GM12872 (cell line): ENCODE results near the gene CACNB2.

ENCODE experiments used
- TF ChIP-seq, protein P1 (sequence below): IDR thresholded peaks from 3 replicates; pipeline ENCODE4 v1.5.1; 2011; ENCODE audit warnings: low read depth, mild to moderate bottlenecking, low read length, moderate library complexity; ENCODE audit not compliant: insufficient read depth

The CACNB2 gene

DNA sequence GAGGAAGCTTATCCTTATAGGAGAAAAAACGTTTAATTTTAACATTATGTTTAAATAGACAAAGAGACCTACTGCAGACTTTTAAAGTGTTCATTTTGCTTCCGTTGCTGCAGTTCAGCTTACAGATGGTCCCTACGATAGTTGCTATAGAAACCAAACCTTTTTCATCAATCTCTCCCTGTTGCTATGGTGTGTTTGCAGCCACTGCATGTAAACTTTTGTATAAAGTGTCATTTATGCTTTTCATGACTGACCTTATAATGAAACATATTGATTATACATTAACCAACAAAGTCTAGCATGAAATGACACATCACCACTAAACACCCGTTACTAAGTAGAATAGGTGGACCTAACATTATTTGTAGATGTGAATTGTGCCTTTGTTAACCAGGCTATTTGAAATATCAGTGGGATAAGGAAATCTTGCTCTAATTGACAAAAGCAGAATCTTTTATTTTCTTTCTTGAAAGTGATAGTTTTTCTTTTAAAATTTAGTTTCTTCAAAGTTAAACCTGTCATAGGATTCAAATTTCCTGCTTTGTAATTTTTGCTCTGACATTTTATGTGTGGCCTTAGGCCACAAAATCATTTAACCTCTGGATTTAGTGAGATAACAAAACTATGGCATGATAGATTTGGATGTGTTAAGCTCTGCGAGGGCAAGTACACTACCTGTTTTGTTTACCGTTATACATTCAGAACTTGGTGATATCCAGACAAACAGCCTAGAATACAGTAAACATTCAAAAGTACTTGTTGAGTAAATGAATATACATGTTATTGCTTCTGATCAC is 64.0 kb downstream of the CACNB2 start:
- TF ChIP-seq, protein P1, sequence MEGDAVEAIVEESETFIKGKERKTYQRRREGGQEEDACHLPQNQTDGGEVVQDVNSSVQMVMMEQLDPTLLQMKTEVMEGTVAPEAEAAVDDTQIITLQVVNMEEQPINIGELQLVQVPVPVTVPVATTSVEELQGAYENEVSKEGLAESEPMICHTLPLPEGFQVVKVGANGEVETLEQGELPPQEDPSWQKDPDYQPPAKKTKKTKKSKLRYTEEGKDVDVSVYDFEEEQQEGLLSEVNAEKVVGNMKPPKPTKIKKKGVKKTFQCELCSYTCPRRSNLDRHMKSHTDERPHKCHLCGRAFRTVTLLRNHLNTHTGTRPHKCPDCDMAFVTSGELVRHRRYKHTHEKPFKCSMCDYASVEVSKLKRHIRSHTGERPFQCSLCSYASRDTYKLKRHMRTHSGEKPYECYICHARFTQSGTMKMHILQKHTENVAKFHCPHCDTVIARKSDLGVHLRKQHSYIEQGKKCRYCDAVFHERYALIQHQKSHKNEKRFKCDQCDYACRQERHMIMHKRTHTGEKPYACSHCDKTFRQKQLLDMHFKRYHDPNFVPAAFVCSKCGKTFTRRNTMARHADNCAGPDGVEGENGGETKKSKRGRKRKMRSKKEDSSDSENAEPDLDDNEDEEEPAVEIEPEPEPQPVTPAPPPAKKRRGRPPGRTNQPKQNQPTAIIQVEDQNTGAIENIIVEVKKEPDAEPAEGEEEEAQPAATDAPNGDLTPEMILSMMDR: no peak

DNA sequence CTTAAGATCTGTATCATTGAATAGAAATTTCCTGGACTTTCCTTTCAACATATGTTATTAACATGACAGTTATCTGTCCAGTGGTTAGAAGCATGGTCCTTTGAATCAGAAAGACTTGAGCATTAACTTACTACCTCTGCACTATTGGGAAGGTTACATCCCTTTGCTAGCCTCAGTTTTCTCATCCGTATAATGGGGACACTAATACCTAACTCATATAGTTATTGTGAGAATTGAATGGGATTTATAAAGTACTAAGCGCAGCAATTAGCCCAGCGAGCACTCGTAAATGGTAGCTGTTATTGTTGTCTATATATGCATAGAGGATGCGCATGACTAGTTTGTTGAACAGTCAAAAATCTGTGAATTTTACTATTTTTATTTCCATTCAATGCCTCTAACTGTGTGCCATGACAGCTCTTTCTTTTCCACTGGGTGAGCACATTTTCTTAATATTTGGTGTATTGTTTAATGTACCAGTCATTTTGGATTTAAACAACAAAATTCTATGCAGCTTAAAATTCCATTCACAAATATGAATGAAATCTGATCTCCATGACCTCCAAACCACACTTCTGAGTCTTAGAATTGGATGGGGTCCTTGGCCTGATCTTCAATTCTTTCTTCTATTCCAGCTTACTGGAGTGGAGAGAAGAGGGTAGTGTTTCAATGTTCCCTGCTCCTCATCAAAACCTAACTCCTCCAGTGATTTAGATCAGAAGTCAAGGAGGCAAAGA is 65.0 kb downstream of the CACNB2 start:
- TF ChIP-seq, protein P1: no peak

DNA sequence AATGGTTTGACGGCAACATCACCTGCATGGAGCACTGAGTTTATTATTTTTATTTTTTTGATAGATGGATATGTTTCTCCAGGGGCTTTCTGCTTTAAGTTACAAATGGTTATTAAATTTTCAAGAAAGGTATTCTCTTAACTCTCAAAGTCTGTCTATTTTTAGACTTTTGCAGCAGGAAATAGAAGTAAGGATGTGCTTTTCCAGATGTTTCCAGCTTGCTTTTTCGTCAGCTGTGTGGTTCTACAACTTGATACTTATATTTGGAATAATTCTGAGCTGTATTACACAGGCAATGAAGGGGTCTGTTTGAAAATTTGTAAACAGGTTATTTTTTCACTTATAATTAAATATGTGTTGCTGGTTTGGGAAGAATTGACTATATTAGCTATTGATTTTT is 69.0 kb downstream of the CACNB2 start:
- TF ChIP-seq, protein P1: no peak

DNA sequence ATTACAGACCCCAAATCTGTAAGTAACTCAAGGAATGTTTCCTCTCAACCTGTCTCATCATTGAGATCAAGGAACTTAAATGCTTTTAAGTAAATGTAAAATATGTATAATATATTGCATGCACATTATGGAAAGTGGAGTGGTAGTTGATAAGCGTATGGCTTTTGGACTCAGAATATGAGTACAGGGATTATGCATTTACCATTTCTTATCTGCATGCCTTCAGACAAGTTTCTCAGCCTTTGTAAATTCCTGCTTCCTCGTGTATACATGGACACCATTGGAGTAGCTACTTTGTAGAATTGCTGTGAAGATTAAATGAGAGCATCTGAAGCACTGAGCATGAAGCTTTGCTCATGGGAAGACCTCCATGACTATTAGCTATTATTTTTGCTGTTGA is 70.5 kb downstream of the CACNB2 start:
- TF ChIP-seq, protein P1: no peak

DNA sequence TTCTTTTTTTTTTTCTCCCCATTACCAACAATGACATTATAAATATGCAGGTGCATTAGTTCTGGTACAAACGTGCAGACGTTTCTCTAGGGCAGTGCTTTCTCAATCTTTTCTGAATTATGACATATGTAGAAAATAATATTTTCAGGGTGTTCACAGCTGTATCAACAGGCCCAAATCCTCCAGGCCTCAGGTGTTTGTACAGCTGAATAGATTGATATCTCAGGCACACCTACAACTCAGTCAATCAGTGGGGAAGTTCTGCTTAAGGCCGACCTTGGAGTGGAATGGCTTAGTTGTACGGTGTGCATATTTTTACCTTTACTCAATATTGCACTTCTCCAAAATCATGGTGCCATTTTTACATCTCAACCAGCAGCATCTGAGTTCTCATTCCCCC is 71.6 kb downstream of the CACNB2 start:
- TF ChIP-seq, protein P1: no peak

DNA sequence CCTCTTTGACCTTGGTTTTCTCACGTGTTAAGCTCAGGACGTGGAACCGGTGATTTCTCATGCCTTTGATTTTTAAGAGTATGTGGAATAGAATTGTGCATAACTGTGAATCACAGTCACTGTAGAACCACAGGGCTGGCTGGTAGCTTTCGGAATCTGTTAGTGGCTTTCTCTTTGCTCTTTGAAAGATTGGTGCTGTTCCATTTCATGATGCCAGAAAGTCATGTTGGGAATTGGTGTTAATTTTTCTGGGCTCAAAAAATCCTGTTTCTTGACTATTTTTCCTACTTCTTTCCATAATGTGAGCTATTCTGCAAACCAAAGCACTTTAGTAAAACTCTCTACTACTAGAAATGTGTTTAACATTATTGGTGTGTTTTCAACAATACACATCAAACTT is 73.0 kb downstream of the CACNB2 start:
- TF ChIP-seq, protein P1: no peak

DNA sequence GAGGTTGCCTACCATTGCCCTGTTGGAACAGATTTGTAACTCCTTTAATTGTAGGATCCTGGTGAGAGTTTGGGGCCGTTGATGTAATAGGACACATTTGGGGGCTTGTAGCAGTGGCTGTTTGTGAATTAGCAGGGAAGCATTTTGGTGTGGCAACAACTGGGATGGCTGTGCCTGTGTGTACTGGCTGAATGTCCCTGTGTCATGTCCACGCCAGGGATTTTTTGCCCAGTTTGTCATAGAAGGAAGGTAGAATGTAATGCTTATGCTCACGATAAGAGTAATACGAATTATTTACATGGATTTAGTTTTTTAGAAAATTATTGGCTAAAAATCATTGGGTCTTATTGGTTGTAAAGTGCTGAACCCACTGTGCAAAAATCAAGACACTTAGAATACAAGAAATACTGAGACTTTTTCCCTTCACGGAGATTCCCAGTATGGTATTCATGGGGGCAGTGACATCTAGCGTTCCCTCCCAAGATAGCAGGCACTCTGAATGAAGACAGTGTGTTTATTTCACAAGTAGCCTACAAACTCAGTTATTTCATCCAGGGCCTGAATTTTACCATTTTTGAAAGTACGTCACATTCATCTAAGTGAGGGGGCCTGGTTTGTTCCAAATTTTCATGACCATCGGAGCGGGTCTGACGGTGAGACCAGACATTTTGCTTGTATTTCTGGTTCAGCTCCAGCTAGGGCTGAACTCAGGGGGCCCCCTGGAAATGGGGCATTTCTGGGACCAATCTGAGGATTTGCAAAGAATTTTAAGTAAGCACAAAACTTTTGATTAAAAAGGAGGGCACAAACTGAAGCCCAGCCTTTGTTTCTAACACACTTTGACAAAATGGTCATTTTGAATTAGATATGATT is 74.7 kb downstream of the CACNB2 start:
- TF ChIP-seq, protein P1: peak; percentile 72
